ENCODE measurements around the gene CFTR. TPM values are rescaled to one million over a fixed set of nuclear protein-coding genes. Genes with fewer than 3 reads are reported as not detected.

The CFTR gene
- total RNA-seq, 1 experiment from 2014 or later: 0.72 TPM

- no peak overlapping the region for H3K4me3 Mint-ChIP-seq
- TF ChIP-seq E2F5 (CRISPR knock-in tag; IDR thresholded peaks at IDR 0.05) (no peak), ZNF416 (CRISPR knock-in tag; IDR thresholded peaks at IDR 0.05) (no peak), ATF1 (CRISPR knock-in tag; IDR thresholded peaks at IDR 0.05) (no peak), PRDM15 (CRISPR knock-in tag; IDR thresholded peaks at IDR 0.05) (no peak), OVOL2 (CRISPR knock-in tag; IDR thresholded peaks at IDR 0.05; ENCODE audit: borderline replicate concordance) (no peak), ESRRA (CRISPR knock-in tag; IDR thresholded peaks at IDR 0.05; ENCODE audit: borderline replicate concordance) (no peak), ZNF281 (CRISPR knock-in tag; IDR thresholded peaks at IDR 0.05) (no peak), RELA (CRISPR knock-in tag; IDR thresholded peaks at IDR 0.05; ENCODE audit: borderline replicate concordance) (no peak), USF1 (CRISPR knock-in tag; IDR thresholded peaks at IDR 0.05) (no peak), CTCF (IDR thresholded peaks at IDR 0.05) (no peak), STAT6 (CRISPR knock-in tag; conservative IDR thresholded peaks at IDR 0.05; ENCODE audit: low read depth) (no peak), GRHL2 (CRISPR knock-in tag; IDR thresholded peaks at IDR 0.05; ENCODE audit: insufficient replicate concordance, severe bottlenecking) (no peak), CBFB (CRISPR knock-in tag; IDR thresholded peaks at IDR 0.05; ENCODE audit: low read depth) (no peak), CREB1 (CRISPR knock-in tag; IDR thresholded peaks at IDR 0.05) (no peak), FOXP1 (CRISPR knock-in tag; IDR thresholded peaks at IDR 0.05; ENCODE audit: borderline replicate concordance) (no peak), ZNF532 (CRISPR knock-in tag; IDR thresholded peaks at IDR 0.05; ENCODE audit: borderline replicate concordance) (no peak), ZNF425 (CRISPR knock-in tag; conservative IDR thresholded peaks at IDR 0.05) (no peak), NR2C2 (CRISPR knock-in tag; IDR thresholded peaks at IDR 0.05) (no peak)
Observed at GRCh38 chr7:117706210-117706609, 226.4 kb downstream of the CFTR start.

More at GRCh38 chr7:117706210-117706609, 226.4 kb downstream of the CFTR start:
- Mint-ChIP-seq H3K4me1 (peaks cover 15% of the 10 kb centered on the region), H3K27me3 (ENCODE audit: low read depth) (no peaks in the 10 kb centered on the region), H3K27ac (no peak overlapping the region), H3K9me3 (peaks cover 10% of the 10 kb centered on the region), H3K36me3 (peaks cover 2% of the 10 kb centered on the region; the same call in 1 of the 2 replicates)
- POLR2A ChIA-PET: no interaction called here
- CTCF ChIA-PET: no interaction called here
- ATAC-seq (no peak), DNase-seq (ENCODE audit: low spot score) (no peak)
